Neural cell (in vitro differentiated cells): ENCODE data around the gene ARSA. TPM values are rescaled to one million over a fixed set of nuclear protein-coding genes. Genes with fewer than 3 reads are reported as not detected.

Experiments used
- H2AFZ ChIP-seq: fragments of 200-600, 300-800 bp; sonication (generic), shearing (Covaris generic); 2 replicates; pipeline ENCODE4 v1.6.0; 2014; ENCODE audit warnings: low read depth, mild to moderate bottlenecking, antibody characterized with exemption, low read length, moderate library complexity
- H3F3A ChIP-seq: fragments of 200-600 bp; shearing (Covaris generic); 2 replicates; pipeline ENCODE4 v1.6.1; 2016; ENCODE audit warnings: mild to moderate bottlenecking, moderate library complexity, mixed read lengths, antibody characterized with exemption, low read length; ENCODE audit not compliant: insufficient read depth, poor library complexity, severe bottlenecking
- H3K27ac ChIP-seq: fragments of 200-600, 300-800 bp; sonication (generic), shearing (Covaris generic); 2 replicates; pipeline ENCODE4 v1.5.1; 2014; ENCODE audit warnings: mild to moderate bottlenecking, low read length, moderate library complexity
- H3K27me3 ChIP-seq: fragments of 300-800, 200-600 bp; sonication (generic), shearing (Covaris generic); 2 replicates; pipeline ENCODE4 v1.6.0; 2014; ENCODE audit warnings: mild to moderate bottlenecking, low read depth, low read length, moderate library complexity; ENCODE audit not compliant: insufficient read depth
- H3K36me3 ChIP-seq: fragments of 300-800, 200-600 bp; sonication (generic), shearing (Covaris generic); 2 replicates; pipeline ENCODE4 v1.5.1; 2014; ENCODE audit warnings: mild to moderate bottlenecking, antibody characterized with exemption, low read length, moderate library complexity; ENCODE audit not compliant: insufficient read depth
- H3K4me2 ChIP-seq: fragments of 300-800, 200-600 bp; sonication (generic), shearing (Covaris generic); 2 replicates; pipeline ENCODE4 v1.6.0; 2014; ENCODE audit warnings: mild to moderate bottlenecking, low read length
- H3K4me3 ChIP-seq: fragments of 300-800, 200-600 bp; sonication (generic), shearing (Covaris generic); 2 replicates; pipeline ENCODE4 v1.5.1; 2014; ENCODE audit warnings: mild to moderate bottlenecking, low read length, moderate library complexity
- H3K79me2 ChIP-seq: fragments of 200-600 bp; shearing (Covaris generic); replicated peaks from 2 replicates; pipeline ENCODE4 v1.6.0; 2014; ENCODE audit warnings: mild to moderate bottlenecking, low read length, moderate library complexity; ENCODE audit not compliant: insufficient read depth
- H3K9ac ChIP-seq: fragments of 300-800, 200-600 bp; sonication (generic), shearing (Covaris generic); 2 replicates; pipeline ENCODE4 v1.6.1; 2016; ENCODE audit warnings: mild to moderate bottlenecking, low read length, mixed read lengths
- H3K9me2 ChIP-seq: fragments of 200-600 bp; shearing (Covaris generic); 2 replicates; pipeline ENCODE4 v1.6.1; 2016; ENCODE audit warnings: mild to moderate bottlenecking, low read length, mixed read lengths; ENCODE audit not compliant: insufficient read depth
- H3K9me3 ChIP-seq: fragments of 200-600, 300-800 bp; sonication (generic), shearing (Covaris generic); 2 replicates; pipeline ENCODE4 v1.6.1; 2016; ENCODE audit warnings: mild to moderate bottlenecking, mixed run types, low read length, moderate library complexity, mixed read lengths
- H4K20me1 ChIP-seq: fragments of 200-600 bp; shearing (Covaris generic); 2 replicates; pipeline ENCODE4 v1.6.1; 2016; ENCODE audit warnings: mild to moderate bottlenecking, mixed run types; ENCODE audit not compliant: insufficient read depth
- EP300 ChIP-seq: fragments of 450-650 bp; conservative IDR thresholded peaks from 2 replicates; pipeline ENCODE4 v1.6.1; 2014; ENCODE audit warnings: antibody characterized with exemption, mild to moderate bottlenecking, moderate library complexity; ENCODE audit not compliant: poor library complexity, severe bottlenecking
- EZH2 ChIP-seq: fragments of 200-600, 300-800 bp; shearing (Covaris generic), sonication (generic); IDR thresholded peaks from 2 replicates; pipeline ENCODE4 v1.6.1; 2014; ENCODE audit warnings: antibody characterized with exemption, low read length, borderline replicate concordance, mild to moderate bottlenecking; ENCODE audit not compliant: insufficient read depth, poor library complexity, severe bottlenecking
- POLR2AphosphoS5 ChIP-seq: IDR thresholded peaks from 2 replicates; pipeline ENCODE4 v1.6.1; 2012
- REST ChIP-seq: IDR thresholded peaks from 2 replicates; pipeline ENCODE4 v1.6.1; 2012; ENCODE audit warnings: borderline replicate concordance
- SMC3 ChIP-seq: fragments of 450-650 bp; conservative IDR thresholded peaks from 2 replicates; pipeline ENCODE4 v1.6.1; 2014; ENCODE audit warnings: antibody characterized with exemption, mild to moderate bottlenecking, moderate library complexity; ENCODE audit not compliant: poor library complexity
- TAF1 ChIP-seq: IDR thresholded peaks from 2 replicates; pipeline ENCODE4 v1.6.1; 2012; ENCODE audit warnings: low read depth
- polyA plus RNA-seq: library from polyadenylated mRNA; depleted of rRNA; stranded (reverse); fragments of >200 nt; gene quantifications from 2 replicates; pipeline ENCODE4 v1.2.3, GENCODE V29; 2014
- TF ChIP-seq, protein P1 (sequence below): fragments of 450-650 bp; IDR thresholded peaks from 2 replicates; pipeline ENCODE4 v1.5.1; 2014; ENCODE audit warnings: antibody characterized with exemption, mild to moderate bottlenecking, moderate library complexity; ENCODE audit not compliant: poor library complexity, severe bottlenecking

Gene ARSA
- polyA plus RNA-seq, 1 donor from 2014 or later, result 32.5 TPM

DNA sequence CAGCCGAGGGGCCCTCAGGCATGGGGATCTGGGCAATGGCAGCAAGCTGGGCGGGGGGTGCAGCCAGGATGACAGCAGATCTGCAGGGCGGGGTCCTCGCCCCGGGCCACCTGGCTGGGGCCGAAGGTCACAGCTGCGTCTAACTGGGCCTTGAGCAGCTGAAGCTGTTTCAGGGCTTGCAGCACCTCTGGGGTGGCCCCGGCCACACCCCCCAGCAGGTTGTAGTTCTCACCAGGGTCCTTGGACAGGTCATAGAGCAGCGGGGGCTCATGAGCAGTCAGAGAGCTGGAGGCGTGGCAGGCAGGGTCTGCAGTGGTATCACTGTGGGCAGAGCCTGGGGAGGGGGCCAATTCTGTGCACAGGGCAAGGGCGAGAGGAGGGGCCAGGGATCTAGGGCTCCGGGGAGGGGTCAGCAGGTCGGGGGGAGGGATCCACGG is 2.8 kb downstream of the ARSA start:
- Histone ChIP-seq H3F3A (no peaks in the 10 kb centered on the region), H3K9ac (no peak overlapping the region), H3K79me2 (no peaks in the 10 kb centered on the region), H3K27ac (no peak overlapping the region), H4K20me1 (no peaks in the 10 kb centered on the region), H3K9me3 (no peaks in the 10 kb centered on the region), H3K36me3 (no peaks in the 10 kb centered on the region), H3K27me3 (no peaks in the 10 kb centered on the region), H3K4me2 (no peak overlapping the region), H2AFZ (no peak overlapping the region), H3K9me2 (no peaks in the 10 kb centered on the region), H3K4me3 (no peak overlapping the region)
- TF ChIP-seq REST (no peak), POLR2AphosphoS5 (no peak), SMC3 (no peak), EZH2 (no peak), EP300 (no peak)
- TF ChIP-seq, protein P1, sequence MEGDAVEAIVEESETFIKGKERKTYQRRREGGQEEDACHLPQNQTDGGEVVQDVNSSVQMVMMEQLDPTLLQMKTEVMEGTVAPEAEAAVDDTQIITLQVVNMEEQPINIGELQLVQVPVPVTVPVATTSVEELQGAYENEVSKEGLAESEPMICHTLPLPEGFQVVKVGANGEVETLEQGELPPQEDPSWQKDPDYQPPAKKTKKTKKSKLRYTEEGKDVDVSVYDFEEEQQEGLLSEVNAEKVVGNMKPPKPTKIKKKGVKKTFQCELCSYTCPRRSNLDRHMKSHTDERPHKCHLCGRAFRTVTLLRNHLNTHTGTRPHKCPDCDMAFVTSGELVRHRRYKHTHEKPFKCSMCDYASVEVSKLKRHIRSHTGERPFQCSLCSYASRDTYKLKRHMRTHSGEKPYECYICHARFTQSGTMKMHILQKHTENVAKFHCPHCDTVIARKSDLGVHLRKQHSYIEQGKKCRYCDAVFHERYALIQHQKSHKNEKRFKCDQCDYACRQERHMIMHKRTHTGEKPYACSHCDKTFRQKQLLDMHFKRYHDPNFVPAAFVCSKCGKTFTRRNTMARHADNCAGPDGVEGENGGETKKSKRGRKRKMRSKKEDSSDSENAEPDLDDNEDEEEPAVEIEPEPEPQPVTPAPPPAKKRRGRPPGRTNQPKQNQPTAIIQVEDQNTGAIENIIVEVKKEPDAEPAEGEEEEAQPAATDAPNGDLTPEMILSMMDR, result no peak

DNA sequence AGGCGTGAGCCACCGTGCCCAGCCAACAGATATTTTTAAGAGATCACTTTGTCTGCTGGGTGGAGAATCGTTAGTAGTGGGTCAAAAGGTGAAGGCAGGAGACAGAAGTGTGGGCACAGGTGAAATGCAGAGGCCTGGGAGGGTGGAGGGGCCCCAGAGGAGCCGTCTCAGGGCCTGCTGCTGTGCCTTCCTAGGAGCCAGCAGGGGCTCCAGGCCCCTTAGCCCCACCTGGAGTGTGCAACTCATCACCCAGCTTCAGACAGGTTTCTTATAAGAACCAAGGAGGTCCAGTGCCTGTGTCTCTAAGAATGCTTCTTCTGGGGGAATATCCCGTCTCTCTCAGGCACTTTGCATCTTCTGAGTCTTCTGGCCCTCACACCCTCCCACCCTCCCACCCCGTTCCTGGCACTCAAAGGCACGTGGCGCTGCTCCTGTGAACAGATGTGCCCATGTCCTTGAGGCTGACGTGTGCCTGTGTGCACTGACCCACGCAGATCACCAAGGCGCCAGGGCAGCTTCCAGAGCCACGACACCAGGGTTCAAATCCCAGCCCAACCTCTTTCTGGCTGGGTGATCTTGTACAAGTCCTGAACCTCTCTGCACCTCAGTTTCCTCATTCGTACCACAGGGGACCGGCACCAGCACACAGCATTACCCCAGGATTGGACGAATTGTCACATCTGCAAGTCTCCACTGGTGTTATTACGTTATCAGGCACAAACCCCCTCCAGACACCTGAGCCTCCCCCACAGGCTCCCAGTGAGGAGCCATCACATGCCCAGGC is 3.4 kb downstream of the ARSA start:
- Histone ChIP-seq H2AFZ (no peak overlapping the region), H3K36me3 (no peaks in the 10 kb centered on the region), H3K9me3 (no peaks in the 10 kb centered on the region), H3K27ac (no peak overlapping the region), H3K9me2 (no peaks in the 10 kb centered on the region), H3K4me3 (no peak overlapping the region), H4K20me1 (no peaks in the 10 kb centered on the region), H3K4me2 (no peak overlapping the region), H3K27me3 (no peaks in the 10 kb centered on the region), H3K79me2 (no peaks in the 10 kb centered on the region), H3K9ac (no peak overlapping the region), H3F3A (no peaks in the 10 kb centered on the region)
- TF ChIP-seq TAF1 (no peak), REST (no peak), POLR2AphosphoS5 (no peak)
